Smooth muscle cell of the coronary artery (primary cell): ENCODE results near the gene UPK2. TPM values are rescaled to one million over a fixed set of nuclear protein-coding genes. Genes with fewer than 3 reads are reported as not detected.

Source experiments
- total RNA-seq: library from RNA; depleted of rRNA; stranded (reverse); fragments of >200 nt; gene quantifications from 2 replicates; pipeline ENCODE4 v1.2.3, GENCODE V29; 2014; ENCODE audit warnings: low replicate concordance

Gene UPK2
- not detected in 2 replicates for total RNA-seq

GRCh38 chr11:118956094-118956846 is at the start of gene UPK2:
Gene UPK2, plus strand, starts transcription at chr11:118956298. Its CDS starts 53 bp downstream, at chr11:118956351.

GRCh38 chr11:118971646-118972045 is 15.5 kb downstream of the UPK2 start, which contains the start of gene FOXR1:
Gene FOXR1, plus strand, starts transcription at chr11:118971761. Its CDS starts 171 bp downstream, at chr11:118971932.

GRCh38 chr11:118997627-118998387 is 41.7 kb downstream of the UPK2 start, which contains the start of gene CENATAC:
Gene CENATAC, plus strand, starts transcription at chr11:118998138. Its CDS starts 60 bp downstream, at chr11:118998198.

Other genes starting within 250 kb of the UPK2 start
- gene DDX6, start 165.1 kb upstream of the UPK2 start, total RNA-seq = 84.0 and 90.9 TPM in 2 replicates
- not detected in 2 replicates for gene CXCR5, start 72.4 kb upstream of the UPK2 start, total RNA-seq
- 3.7 and 19.3 TPM in 2 replicates for gene BCL9L, start 30.4 kb upstream of the UPK2 start, total RNA-seq
- gene FOXR1, start 15.5 kb downstream of the UPK2 start, total RNA-seq = not detected in 2 replicates
- 7.3 and 13.5 TPM in 2 replicates for gene CENATAC, start 41.8 kb downstream of the UPK2 start, total RNA-seq
- gene RPS25, start 62.0 kb downstream of the UPK2 start, total RNA-seq = 338 and 761 TPM in 2 replicates
- gene TRAPPC4, start 62.5 kb downstream of the UPK2 start, total RNA-seq = 114 and 129 TPM in 2 replicates
- gene SLC37A4, start 74.6 kb downstream of the UPK2 start, total RNA-seq = 7.0 and 9.7 TPM in 2 replicates
- 73.9 and 160 TPM in 2 replicates for gene HYOU1, start 100.9 kb downstream of the UPK2 start, total RNA-seq
- gene VPS11, start 111.5 kb downstream of the UPK2 start, total RNA-seq = 25.0 and 42.0 TPM in 2 replicates
- gene HMBS, start 128.6 kb downstream of the UPK2 start, total RNA-seq = 4.1 and 7.6 TPM in 2 replicates
- 9.8 and 19.9 TPM in 2 replicates for gene DPAGT1, start 145.6 kb downstream of the UPK2 start, total RNA-seq
- 1.1 and 4.4 TPM in 2 replicates for gene C2CD2L, start 151.0 kb downstream of the UPK2 start, total RNA-seq
- 10.9 and 18.8 TPM in 2 replicates for gene HINFP, start 165.3 kb downstream of the UPK2 start, total RNA-seq
- under 0.01 and 0.15 TPM in 2 replicates for gene ABCG4, start 192.8 kb downstream of the UPK2 start, total RNA-seq
- 9.7 and 14.3 TPM in 2 replicates for gene NLRX1, start 212.4 kb downstream of the UPK2 start, total RNA-seq
- gene NHERF4, start 229.2 kb downstream of the UPK2 start, total RNA-seq = 0.35 TPM in 1 of 2 replicates, not detected in the other